Rectal smooth muscle tissue (tissue), 1 donor: ENCODE results near the gene NDUFA5.
A peak's percentile ranks its signal among the peaks of the same experiment; 100 is the strongest.

Source experiments
- H3K27ac ChIP-seq: one replicate; pipeline ENCODE4 v1.7.0; 2013; ENCODE audit warnings: low read depth, low read length, inconsistent platforms
- H3K27me3 ChIP-seq: one replicate; pipeline ENCODE4 v1.7.0; 2013; ENCODE audit warnings: low read length; ENCODE audit not compliant: control insufficient read depth, insufficient read depth
- H3K36me3 ChIP-seq: one replicate; pipeline ENCODE4 v1.7.0; 2013; ENCODE audit warnings: low read length; ENCODE audit not compliant: control insufficient read depth, insufficient read depth
- H3K4me1 ChIP-seq: one replicate; pipeline ENCODE4 v1.7.0; 2013; ENCODE audit warnings: low read length; ENCODE audit not compliant: control insufficient read depth, insufficient read depth
- H3K4me3 ChIP-seq: one replicate; pipeline ENCODE4 v1.7.0; 2013; ENCODE audit warnings: low read length
- H3K9ac ChIP-seq: one replicate; pipeline ENCODE4 v1.7.0; 2013; ENCODE audit warnings: low read length

Gene NDUFA5

GRCh38 chr7:123557398-123558288 lies at the start of gene NDUFA5:
NDUFA5 (minus strand) TSS chr7:123557818; CDS start chr7:123557795, 23 bp downstream.
- H3K36me3 ChIP-seq, result peaks cover 4% of the 10 kb centered on the region
- peak within 1 kb of the TSS; percentile 94 for H3K27ac ChIP-seq
- peak within 1 kb of the TSS; percentile 96 for H3K4me3 ChIP-seq
- H3K27me3 ChIP-seq, result no peaks in the 10 kb centered on the region
- peaks cover 15% of the 10 kb centered on the region for H3K4me1 ChIP-seq
- H3K9ac ChIP-seq, result peak within 1 kb of the TSS; percentile 60

- no peak overlapping the region for H3K4me3 ChIP-seq
- H3K27me3 ChIP-seq, result no peaks in the 10 kb centered on the region
- no peaks in the 10 kb centered on the region for H3K36me3 ChIP-seq
- H3K9ac ChIP-seq, result no peak overlapping the region
- no peaks in the 10 kb centered on the region for H3K4me1 ChIP-seq
- no peak overlapping the region for H3K27ac ChIP-seq
Measured at GRCh38 chr7:123604739-123605138, 47.1 kb upstream of the NDUFA5 start.

GRCh38 chr7:123602648-123603047 lies 45.0 kb upstream of the NDUFA5 start:
- no peaks in the 10 kb centered on the region for H3K27me3 ChIP-seq
- no peak overlapping the region for H3K27ac ChIP-seq
- no peak overlapping the region for H3K4me3 ChIP-seq
- no peak overlapping the region for H3K9ac ChIP-seq
- no peaks in the 10 kb centered on the region for H3K4me1 ChIP-seq
- H3K36me3 ChIP-seq, result no peaks in the 10 kb centered on the region

GRCh38 chr7:123601530-123601929 lies 43.9 kb upstream of the NDUFA5 start, which contains the start of gene ASB15:
ASB15 (plus strand) TSS chr7:123601821; CDS start chr7:123614503, 12,682 bp downstream.
- Histone ChIP-seq H3K9ac (no peak within 1 kb of the TSS), H3K27me3 (no peaks in the 10 kb centered on the region), H3K27ac (no peak within 1 kb of the TSS), H3K36me3 (no peaks in the 10 kb centered on the region), H3K4me3 (no peak within 1 kb of the TSS), H3K4me1 (no peaks in the 10 kb centered on the region)

- H3K4me1 ChIP-seq, result no peaks in the 10 kb centered on the region
- no peak overlapping the region for H3K27ac ChIP-seq
- H3K27me3 ChIP-seq, result no peaks in the 10 kb centered on the region
- no peak overlapping the region for H3K4me3 ChIP-seq
- no peaks in the 10 kb centered on the region for H3K36me3 ChIP-seq
- no peak overlapping the region for H3K9ac ChIP-seq
Measured at GRCh38 chr7:123600876-123601275, 43.3 kb upstream of the NDUFA5 start.

- no peaks in the 10 kb centered on the region for H3K27me3 ChIP-seq
- no peak overlapping the region for H3K4me3 ChIP-seq
- no peaks in the 10 kb centered on the region for H3K36me3 ChIP-seq
- H3K9ac ChIP-seq, result no peak overlapping the region
- no peak overlapping the region for H3K27ac ChIP-seq
- no peaks in the 10 kb centered on the region for H3K4me1 ChIP-seq
Measured at GRCh38 chr7:123599766-123600165, 42.1 kb upstream of the NDUFA5 start.

- no peak overlapping the region for H3K27ac ChIP-seq
- H3K27me3 ChIP-seq, result no peaks in the 10 kb centered on the region
- H3K4me3 ChIP-seq, result no peak overlapping the region
- H3K9ac ChIP-seq, result no peak overlapping the region
- H3K36me3 ChIP-seq, result no peaks in the 10 kb centered on the region
- H3K4me1 ChIP-seq, result no peaks in the 10 kb centered on the region
Measured at GRCh38 chr7:123598657-123599056, 41.0 kb upstream of the NDUFA5 start.

- Histone ChIP-seq H3K27me3 (no peaks in the 10 kb centered on the region), H3K4me1 (no peaks in the 10 kb centered on the region), H3K27ac (no peak overlapping the region)
Measured at GRCh38 chr7:123594813-123595241, 37.2 kb upstream of the NDUFA5 start.

GRCh38 chr7:123588376-123588775 lies 30.8 kb upstream of the NDUFA5 start:
- no peaks in the 10 kb centered on the region for H3K4me1 ChIP-seq
- no peaks in the 10 kb centered on the region for H3K27me3 ChIP-seq
- H3K9ac ChIP-seq, result no peak overlapping the region
- no peak overlapping the region for H3K4me3 ChIP-seq
- H3K27ac ChIP-seq, result no peak overlapping the region
- H3K36me3 ChIP-seq, result no peaks in the 10 kb centered on the region

More at GRCh38 chr7:123594813-123595241, 37.2 kb upstream of the NDUFA5 start:
- H3K4me3 ChIP-seq, result no peak overlapping the region
- H3K36me3 ChIP-seq, result no peaks in the 10 kb centered on the region
- no peak overlapping the region for H3K9ac ChIP-seq

- Histone ChIP-seq H3K27ac (no peak overlapping the region), H3K27me3 (no peaks in the 10 kb centered on the region), H3K36me3 (no peaks in the 10 kb centered on the region), H3K4me1 (no peaks in the 10 kb centered on the region), H3K9ac (no peak overlapping the region), H3K4me3 (no peak overlapping the region)
Measured at GRCh38 chr7:123583821-123584220, 26.2 kb upstream of the NDUFA5 start.

- Histone ChIP-seq H3K4me1 (no peaks in the 10 kb centered on the region), H3K9ac (no peak overlapping the region), H3K27ac (no peak overlapping the region)
Measured at GRCh38 chr7:123581162-123581459, 23.5 kb upstream of the NDUFA5 start.

GRCh38 chr7:123580406-123581161 lies 23.0 kb upstream of the NDUFA5 start:
- Histone ChIP-seq H3K4me1 (no peaks in the 10 kb centered on the region), H3K27ac (no peak overlapping the region), H3K27me3 (no peaks in the 10 kb centered on the region), H3K36me3 (no peaks in the 10 kb centered on the region), H3K4me3 (no peak overlapping the region), H3K9ac (no peak overlapping the region)

More at GRCh38 chr7:123581162-123581459, 23.5 kb upstream of the NDUFA5 start:
- Histone ChIP-seq H3K36me3 (no peaks in the 10 kb centered on the region), H3K27me3 (no peaks in the 10 kb centered on the region), H3K4me3 (no peak overlapping the region)
